ENCODE measurements around the gene NDUFAF2. TPM values are rescaled to one million over a fixed set of nuclear protein-coding genes. Genes with fewer than 3 reads are reported as not detected.

The NDUFAF2 gene
- total and polyA plus RNA-seq, 10 of the 15 experiments (the other 5 are each of a cell fraction or from before 2014, with no cell fraction given) = 22.4 to 121 (median 65.3) TPM

DNA sequence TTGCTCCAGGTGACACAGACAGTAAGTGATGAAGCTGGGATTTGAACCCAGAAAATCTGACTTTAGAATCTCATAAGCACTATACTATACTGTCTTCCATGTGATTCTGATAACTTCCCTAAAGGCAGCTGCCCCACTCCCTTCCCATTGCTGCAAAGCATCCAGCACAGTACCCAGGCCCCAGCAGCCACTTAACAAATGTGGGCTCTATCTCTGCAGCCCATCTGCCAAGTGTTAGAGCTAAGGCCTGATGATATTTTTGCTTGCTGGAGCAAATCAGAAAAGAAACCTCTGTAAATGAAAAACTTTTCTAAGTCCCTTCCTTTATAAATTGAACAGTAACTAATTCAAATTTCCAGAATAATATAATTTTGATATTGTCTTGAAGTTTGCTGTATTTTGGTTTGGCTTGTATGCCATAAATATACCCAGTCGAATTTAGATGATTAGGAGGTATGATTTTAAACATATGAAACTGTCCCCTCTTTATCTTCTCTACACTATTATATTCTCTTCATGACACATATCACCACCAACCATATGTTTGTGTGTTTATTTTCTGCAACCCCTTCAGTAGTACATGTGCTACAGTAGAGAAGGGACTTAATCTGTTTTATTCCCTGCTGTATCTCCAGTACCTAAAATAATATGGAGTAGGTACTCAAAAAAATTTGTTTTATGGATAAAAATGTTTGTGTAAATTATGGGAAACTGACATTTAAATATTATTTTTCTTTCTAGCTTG, 153.4 kb downstream of the NDUFAF2 start:
- ChIA-PET SMC1A (ENCODE audit: uncharacterized antibody, unreplicated experiment) (no interaction called here), RAD21 (ENCODE audit: unreplicated experiment) (no interaction called here), POLR2A (no interaction called here), CTCF (interaction anchor here (0.5 to 0.8 kb wide), 2 partner anchors 60 to 421 kb away, joined by 4 read pairs; no protein-coding TSS in a partner anchor)
- no TSS peak for BruUV-seq (replicated peaks)
- Histone ChIP-seq H2AFZ (ENCODE audit: control insufficient read depth, low read depth, low read length) (no peak overlapping the region), H3K79me2 (ENCODE audit: control insufficient read depth, insufficient read depth, low read length) (no peaks in the 10 kb centered on the region), H4K20me1 (ENCODE audit: control insufficient read depth, insufficient read depth) (no peaks in the 10 kb centered on the region), H3K27me3 (replicated peaks in 1 of 2; ENCODE audit: control insufficient read depth in 2 of 2, insufficient read depth in 2 of 2, low read length in 1 of 2) (no peaks in the 10 kb centered on the region), H3K36me3 (ENCODE audit: control insufficient read depth in 2 of 2, insufficient read depth in 2 of 2, low read length in 1 of 2) (no peaks in the 10 kb centered on the region), H3K4me1 (ENCODE audit: control insufficient read depth, insufficient read depth, low read length) (no peaks in the 10 kb centered on the region), H3K9ac (ENCODE audit: control insufficient read depth, insufficient read depth, low read length) (no peak overlapping the region), H3K9me3 (replicated peaks; ENCODE audit: control insufficient read depth, insufficient read depth, low read length) (no peaks in the 10 kb centered on the region), H3K4me3 (no peak overlapping the region), H3K27ac (ENCODE audit: control insufficient read depth, insufficient read depth) (no peak overlapping the region), H3K4me2 (ENCODE audit: control insufficient read depth, insufficient read depth) (no peak overlapping the region)
- intact Hi-C loops (cut with micrococcal nuclease; ENCODE audit: unreplicated experiment) (no loop called here), in situ Hi-C loops (cut with MboI) (no loop called here)
- no peak for FAIRE-seq
- no peak for ATAC-seq
- TF ChIP-seq NR2C2 (IDR thresholded peaks at IDR 0.05; ENCODE audit: borderline replicate concordance, control insufficient read depth, insufficient read length, low read depth) (no peak), KLF5 (IDR thresholded peaks at IDR 0.05; ENCODE audit: partially characterized antibody) (no peak), SPI1 (IDR thresholded peaks at IDR 0.05; ENCODE audit: borderline replicate concordance, insufficient read depth, low read depth, low read length) (no peak)
- no peak for DNase-seq (ENCODE audit: low read depth, low spot score)
- 43% methylated on average over 1 of the region's 1 CpG for WGBS (ENCODE audit: insufficient coverage, insufficient replicate concordance, low lambda C conversion rate, missing lambda C conversion rate)

DNA sequence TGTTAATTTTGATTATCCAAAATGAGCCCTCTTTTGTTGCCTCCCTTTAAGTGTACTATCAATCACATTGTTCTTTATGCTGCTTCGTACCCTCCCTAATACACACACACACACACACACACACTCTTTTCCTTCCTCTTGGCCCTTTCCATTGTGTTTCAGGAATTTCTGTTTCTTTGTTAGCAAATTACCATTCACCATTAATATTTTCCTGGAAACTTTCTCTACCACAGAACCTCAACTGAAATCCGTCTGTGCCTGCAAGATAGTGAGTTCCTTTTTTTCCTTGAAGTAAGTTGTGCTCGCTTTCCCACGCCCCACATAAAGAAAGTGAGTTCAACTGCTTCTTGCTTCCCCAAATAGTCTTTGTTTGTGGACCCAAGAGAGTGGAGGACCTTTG, 155.4 kb downstream of the NDUFAF2 start:
- ATAC-seq (no peak), DNase-seq (ENCODE audit: low read depth, low spot score) (no peak), FAIRE-seq (no peak)
- POLR2A ChIA-PET = no interaction called here
- CTCF ChIA-PET = no interaction called here
- no peak overlapping the region for H3K4me2 ChIP-seq (ENCODE audit: control insufficient read depth, insufficient read depth)
- no peak overlapping the region for H2AFZ ChIP-seq (ENCODE audit: control insufficient read depth, low read depth, low read length)
- SMC1A ChIA-PET (ENCODE audit: uncharacterized antibody, unreplicated experiment) = interaction anchor here (1.5 kb wide), 1 partner anchor 11 kb away, joined by 4 read pairs; no protein-coding TSS in a partner anchor
- intact Hi-C loops (cut with micrococcal nuclease; ENCODE audit: unreplicated experiment) = no loop called here
- RAD21 ChIA-PET (ENCODE audit: unreplicated experiment) = no interaction called here
- WGBS (ENCODE audit: insufficient coverage, insufficient replicate concordance, low lambda C conversion rate, missing lambda C conversion rate) = 92% methylated on average over 4 of the region's 4 CpGs
- H3K79me2 ChIP-seq (ENCODE audit: control insufficient read depth, insufficient read depth, low read length) = no peaks in the 10 kb centered on the region
- no peaks in the 10 kb centered on the region for H3K36me3 ChIP-seq (ENCODE audit: control insufficient read depth in 2 of 2, insufficient read depth in 2 of 2, low read length in 1 of 2)
- TF ChIP-seq, protein P1, sequence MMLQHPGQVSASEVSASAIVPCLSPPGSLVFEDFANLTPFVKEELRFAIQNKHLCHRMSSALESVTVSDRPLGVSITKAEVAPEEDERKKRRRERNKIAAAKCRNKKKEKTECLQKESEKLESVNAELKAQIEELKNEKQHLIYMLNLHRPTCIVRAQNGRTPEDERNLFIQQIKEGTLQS (IDR thresholded peaks at IDR 0.05; ENCODE audit: borderline replicate concordance, extremely low read depth, low read depth, low read length) = no peak
- no peak for TF ChIP-seq CBFB (IDR thresholded peaks at IDR 0.05; ENCODE audit: low read depth)
- TF ChIP-seq, protein P2, sequence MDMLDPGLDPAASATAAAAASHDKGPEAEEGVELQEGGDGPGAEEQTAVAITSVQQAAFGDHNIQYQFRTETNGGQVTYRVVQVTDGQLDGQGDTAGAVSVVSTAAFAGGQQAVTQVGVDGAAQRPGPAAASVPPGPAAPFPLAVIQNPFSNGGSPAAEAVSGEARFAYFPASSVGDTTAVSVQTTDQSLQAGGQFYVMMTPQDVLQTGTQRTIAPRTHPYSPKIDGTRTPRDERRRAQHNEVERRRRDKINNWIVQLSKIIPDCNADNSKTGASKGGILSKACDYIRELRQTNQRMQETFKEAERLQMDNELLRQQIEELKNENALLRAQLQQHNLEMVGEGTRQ (IDR thresholded peaks at IDR 0.05; ENCODE audit: borderline replicate concordance, low read depth, low read length) = no peak
- no peak for TF ChIP-seq RAD51 (IDR thresholded peaks at IDR 0.05)
- TF ChIP-seq RUNX3 (IDR thresholded peaks at IDR 0.05; ENCODE audit: low read length) = no peak
- no peak overlapping the region for H3K9ac ChIP-seq (ENCODE audit: control insufficient read depth, insufficient read depth, low read length)
- in situ Hi-C loops (cut with MboI) = no loop called here
- no peak overlapping the region for H3K4me3 ChIP-seq
- no peaks in the 10 kb centered on the region for H3K9me3 ChIP-seq (replicated peaks; ENCODE audit: control insufficient read depth, insufficient read depth, low read length)
- H3K27ac ChIP-seq (ENCODE audit: control insufficient read depth, insufficient read depth) = no peak overlapping the region
- no peaks in the 10 kb centered on the region for H3K4me1 ChIP-seq (ENCODE audit: control insufficient read depth, insufficient read depth, low read length)
- BruUV-seq (replicated peaks) = no TSS peak
- H3K27me3 ChIP-seq (replicated peaks in 1 of 2; ENCODE audit: control insufficient read depth in 2 of 2, insufficient read depth in 2 of 2, low read length in 1 of 2) = no peaks in the 10 kb centered on the region
- H4K20me1 ChIP-seq (ENCODE audit: control insufficient read depth, insufficient read depth) = no peaks in the 10 kb centered on the region
